Measurements from ENCODE around the gene TLCD2. TPM values are rescaled to one million over a fixed set of nuclear protein-coding genes. Genes with fewer than 3 reads are reported as not detected.
A peak's percentile ranks its signal among the peaks of the same experiment; 100 is the strongest.

TLCD2 gene, protein sequence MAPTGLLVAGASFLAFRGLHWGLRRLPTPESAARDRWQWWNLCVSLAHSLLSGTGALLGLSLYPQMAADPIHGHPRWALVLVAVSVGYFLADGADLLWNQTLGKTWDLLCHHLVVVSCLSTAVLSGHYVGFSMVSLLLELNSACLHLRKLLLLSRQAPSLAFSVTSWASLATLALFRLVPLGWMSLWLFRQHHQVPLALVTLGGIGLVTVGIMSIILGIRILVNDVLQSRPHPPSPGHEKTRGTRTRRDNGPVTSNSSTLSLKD
- total RNA-seq: 10 to 100 TPM in 1 of 6 experiments, 1 to 10 TPM in 5; 2.5 to 17.7 (median 3.7) TPM
- long read RNA-seq, partial matches to known transcripts: 0 of 1 reads
- long read RNA-seq, other reads (novel, unspliced or antisense): 1 of 1 reads

DNA sequence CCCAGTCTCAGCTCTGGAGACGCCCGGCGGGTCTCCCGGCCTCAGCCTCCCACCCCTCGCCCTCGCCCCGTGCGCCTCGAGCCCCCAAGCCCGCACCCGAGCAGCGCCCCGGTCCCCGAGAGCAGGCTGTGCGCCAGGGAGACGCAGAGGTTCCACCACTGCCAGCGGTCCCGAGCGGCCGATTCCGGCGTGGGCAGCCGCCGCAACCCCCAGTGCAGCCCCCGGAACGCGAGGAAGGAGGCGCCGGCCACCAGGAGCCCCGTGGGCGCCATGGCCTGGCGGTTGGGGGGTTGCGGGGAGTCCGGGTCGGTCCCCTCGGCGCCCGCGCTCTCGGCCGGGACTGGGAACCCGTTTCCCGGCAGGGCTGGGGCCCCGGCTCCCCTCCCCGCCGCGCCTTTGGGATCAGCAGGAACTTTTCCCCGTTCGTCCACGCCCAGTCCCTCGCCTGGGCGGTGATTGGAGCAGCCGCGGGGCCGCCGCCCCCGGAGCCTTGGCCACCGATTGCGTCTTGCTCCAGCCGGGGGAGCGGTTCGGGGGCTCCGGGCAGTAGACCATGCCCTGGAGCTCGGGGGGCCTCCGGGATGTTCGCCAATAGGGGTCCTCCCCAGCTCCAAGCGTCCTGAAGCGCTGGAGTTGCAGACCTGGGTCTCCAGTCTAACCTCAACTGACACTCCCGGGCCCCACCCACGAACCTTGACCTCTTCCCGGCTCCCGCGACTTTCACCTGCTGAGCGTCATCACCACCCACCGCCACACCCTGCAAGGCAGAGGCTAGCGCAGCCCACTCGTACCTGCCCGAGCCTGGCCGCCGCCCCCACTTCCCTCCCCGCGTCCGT is at the start of gene TLCD2:
Gene TLCD2, minus strand, starts transcription at position 407 of the 836 bp plus-strand sequence. Its CDS starts 135 bp downstream, at position 272.
- TF ChIP-seq, protein P1, sequence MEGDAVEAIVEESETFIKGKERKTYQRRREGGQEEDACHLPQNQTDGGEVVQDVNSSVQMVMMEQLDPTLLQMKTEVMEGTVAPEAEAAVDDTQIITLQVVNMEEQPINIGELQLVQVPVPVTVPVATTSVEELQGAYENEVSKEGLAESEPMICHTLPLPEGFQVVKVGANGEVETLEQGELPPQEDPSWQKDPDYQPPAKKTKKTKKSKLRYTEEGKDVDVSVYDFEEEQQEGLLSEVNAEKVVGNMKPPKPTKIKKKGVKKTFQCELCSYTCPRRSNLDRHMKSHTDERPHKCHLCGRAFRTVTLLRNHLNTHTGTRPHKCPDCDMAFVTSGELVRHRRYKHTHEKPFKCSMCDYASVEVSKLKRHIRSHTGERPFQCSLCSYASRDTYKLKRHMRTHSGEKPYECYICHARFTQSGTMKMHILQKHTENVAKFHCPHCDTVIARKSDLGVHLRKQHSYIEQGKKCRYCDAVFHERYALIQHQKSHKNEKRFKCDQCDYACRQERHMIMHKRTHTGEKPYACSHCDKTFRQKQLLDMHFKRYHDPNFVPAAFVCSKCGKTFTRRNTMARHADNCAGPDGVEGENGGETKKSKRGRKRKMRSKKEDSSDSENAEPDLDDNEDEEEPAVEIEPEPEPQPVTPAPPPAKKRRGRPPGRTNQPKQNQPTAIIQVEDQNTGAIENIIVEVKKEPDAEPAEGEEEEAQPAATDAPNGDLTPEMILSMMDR (IDR thresholded peaks at IDR 0.05): no peak
- TF ChIP-seq POLR2A (IDR thresholded peaks at IDR 0.05): peak; percentile 77
- Histone ChIP-seq H3K4me1 (peaks cover 0 to 16% (median 7%) of the 10 kb centered on the region in 4 donors), H3K27me3 (no peaks in the 10 kb centered on the region), H3K4me3 (peak within 1 kb of the TSS; percentile 66 to 83 (median 67)), H3K9me3 (no peaks in the 10 kb centered on the region), H3K36me3 (peaks cover 0 to 28% (median 14%) of the 10 kb centered on the region in 4 donors), H3K27ac (peak within 1 kb of the TSS; percentile 10 to 88 (median 69))
- WGBS (ENCODE audit: insufficient coverage, low coverage, low lambda C conversion rate, missing lambda C conversion rate): no CpG with 5 or more reads among the region's 83 CpGs
- DNase-seq (peak; percentile 86 to 88 (median 88)), ATAC-seq (peak; percentile 50 to 64 (median 58))
- intact Hi-C loops (cut with DNase I): loop anchor here in 1 of 2 donors (10.0 kb wide), 1 partner anchor 55 kb away; no protein-coding TSS in a partner anchor

DNA sequence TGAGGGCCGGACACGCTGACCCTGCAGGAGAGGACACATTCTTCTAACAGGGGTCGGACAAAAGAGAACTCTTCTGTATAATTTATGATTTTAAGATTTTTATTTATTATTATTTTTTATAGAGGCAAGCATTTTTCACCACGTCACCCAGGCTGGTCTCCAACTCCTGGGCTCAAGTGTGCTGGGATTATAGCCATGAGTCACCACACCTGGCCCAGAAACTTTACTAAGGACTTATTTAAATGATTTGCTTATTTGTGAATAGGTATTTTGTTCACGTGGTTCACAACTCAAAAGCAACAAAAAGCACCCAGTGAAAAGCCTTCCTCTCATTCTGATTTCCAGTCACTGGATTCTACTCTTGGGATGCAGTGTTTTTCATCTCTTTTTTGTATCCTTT is 49.4 kb upstream of the TLCD2 start:
- Histone ChIP-seq H3K27me3 (no peaks in the 10 kb centered on the region), H3K4me1 (peaks cover 0 to 26% (median 6%) of the 10 kb centered on the region in 4 donors), H3K4me3 (no peak overlapping the region), H3K36me3 (no peaks in the 10 kb centered on the region), H3K27ac (no peak overlapping the region), H3K9me3 (no peaks in the 10 kb centered on the region)
- TF ChIP-seq, protein P1 (IDR thresholded peaks at IDR 0.05): no peak
- TF ChIP-seq POLR2A (IDR thresholded peaks at IDR 0.05): no peak
- DNase-seq (no peak), ATAC-seq (no peak)
- intact Hi-C loops (cut with DNase I): no loop called here
- 83% methylated on average over 5 of the region's 5 CpGs for WGBS (ENCODE audit: insufficient coverage, low coverage, low lambda C conversion rate, missing lambda C conversion rate)

DNA sequence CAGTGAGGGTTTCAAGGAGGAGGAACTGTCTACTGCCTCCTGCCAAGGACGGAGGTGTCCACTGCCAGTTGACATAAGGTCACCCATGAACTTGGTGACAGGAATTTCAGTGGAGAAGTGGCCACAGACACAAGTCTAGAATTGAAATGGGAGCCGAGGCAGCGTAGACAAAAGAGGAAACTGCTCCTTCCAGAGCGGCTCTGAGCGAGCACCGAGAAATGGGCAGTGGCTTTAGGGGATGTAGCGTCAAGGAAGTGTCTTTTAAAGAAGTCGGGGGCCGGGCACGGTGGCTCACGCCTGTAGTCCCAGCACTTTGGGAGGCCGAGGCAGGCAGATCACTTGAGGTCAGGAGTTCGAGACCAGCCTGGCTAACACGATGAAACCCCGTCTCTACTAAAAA is 48.6 kb upstream of the TLCD2 start:
- H3K27me3 ChIP-seq: no peaks in the 10 kb centered on the region
- peaks cover 0 to 5% (median 0%) of the 10 kb centered on the region in 4 donors for H3K36me3 ChIP-seq
- no peak for TF ChIP-seq POLR2A (IDR thresholded peaks at IDR 0.05)
- TF ChIP-seq, protein P1 (IDR thresholded peaks at IDR 0.05): no peak
- ATAC-seq (no peak), DNase-seq (no peak)
- H3K27ac ChIP-seq: no peak overlapping the region
- H3K4me3 ChIP-seq: no peak overlapping the region
- no peaks in the 10 kb centered on the region for H3K9me3 ChIP-seq
- 58% methylated on average over 7 of the region's 15 CpGs for WGBS (ENCODE audit: insufficient coverage, low coverage, low lambda C conversion rate, missing lambda C conversion rate)
- peaks cover 0 to 26% (median under 1%) of the 10 kb centered on the region in 4 donors for H3K4me1 ChIP-seq
- intact Hi-C loops (cut with DNase I): no loop called here

DNA sequence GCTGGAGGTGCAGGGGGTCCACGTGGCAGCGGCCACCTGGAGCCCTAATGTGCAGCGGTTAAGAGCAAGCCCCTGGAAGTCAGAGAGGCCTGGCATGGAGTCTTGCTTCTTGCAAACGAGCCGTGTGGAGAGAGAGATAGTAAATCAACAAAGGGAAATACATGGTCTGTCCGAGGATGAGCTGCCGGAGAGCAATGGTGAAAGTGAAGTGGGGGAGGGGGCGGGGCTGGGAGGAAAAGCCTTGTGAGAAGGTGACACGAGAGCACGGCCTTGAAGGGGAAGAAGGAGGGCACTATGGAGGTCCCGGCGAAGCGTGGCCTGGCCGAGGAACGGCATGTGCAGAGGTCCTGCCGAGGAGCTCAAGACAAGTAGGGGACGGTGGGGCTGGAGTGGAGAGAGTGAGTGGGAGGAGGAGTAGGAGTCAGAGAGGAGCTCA is 45.7 kb upstream of the TLCD2 start:
- no peaks in the 10 kb centered on the region for H3K9me3 ChIP-seq
- H3K27me3 ChIP-seq: no peaks in the 10 kb centered on the region
- DNase-seq (no peak), ATAC-seq (peak; percentile 1 to 28 (median 8))
- peak; percentile 4 for TF ChIP-seq POLR2A (IDR thresholded peaks at IDR 0.05)
- TF ChIP-seq, protein P1 (IDR thresholded peaks at IDR 0.05): no peak
- intact Hi-C loops (cut with DNase I): no loop called here
- 38% methylated on average over 16 of the region's 17 CpGs for WGBS (ENCODE audit: insufficient coverage, low coverage, low lambda C conversion rate, missing lambda C conversion rate)
- peak overlapping the region in 2 of 3 donors; percentile 15 to 51 for H3K27ac ChIP-seq
- no peak overlapping the region for H3K4me3 ChIP-seq
- H3K36me3 ChIP-seq: peaks cover 0 to 29% (median 5%) of the 10 kb centered on the region in 4 donors
- H3K4me1 ChIP-seq: peaks cover 0 to 36% (median 4%) of the 10 kb centered on the region in 4 donors
